ENCODE data around the gene RAD51D. TPM values are rescaled to one million over a fixed set of nuclear protein-coding genes. Genes with fewer than 3 reads are reported as not detected.
A peak's percentile ranks its signal among the peaks of the same experiment; 100 is the strongest.

The RAD51D gene
- total RNA-seq, 1 donor from 2014 or later = 11.1 TPM

GRCh38 chr17:35086931-35087573 is 32.6 kb downstream of the RAD51D start:
- Mint-ChIP-seq H3K36me3 (ENCODE audit: low read depth) (no peaks in the 10 kb centered on the region), H3K4me1 (ENCODE audit: low read depth) (peaks cover 43% of the 10 kb centered on the region), H3K27ac (ENCODE audit: unreplicated experiment) (peak overlapping the region; percentile 2), H3K4me3 (ENCODE audit: unreplicated experiment) (peak overlapping the region; percentile 94), H3K9me3 (ENCODE audit: low read depth) (no peaks in the 10 kb centered on the region), H3K27me3 (ENCODE audit: low read depth) (no peaks in the 10 kb centered on the region)
- no peak for DNase-seq (ENCODE audit: low spot score)
- TF ChIP-seq, protein P1, sequence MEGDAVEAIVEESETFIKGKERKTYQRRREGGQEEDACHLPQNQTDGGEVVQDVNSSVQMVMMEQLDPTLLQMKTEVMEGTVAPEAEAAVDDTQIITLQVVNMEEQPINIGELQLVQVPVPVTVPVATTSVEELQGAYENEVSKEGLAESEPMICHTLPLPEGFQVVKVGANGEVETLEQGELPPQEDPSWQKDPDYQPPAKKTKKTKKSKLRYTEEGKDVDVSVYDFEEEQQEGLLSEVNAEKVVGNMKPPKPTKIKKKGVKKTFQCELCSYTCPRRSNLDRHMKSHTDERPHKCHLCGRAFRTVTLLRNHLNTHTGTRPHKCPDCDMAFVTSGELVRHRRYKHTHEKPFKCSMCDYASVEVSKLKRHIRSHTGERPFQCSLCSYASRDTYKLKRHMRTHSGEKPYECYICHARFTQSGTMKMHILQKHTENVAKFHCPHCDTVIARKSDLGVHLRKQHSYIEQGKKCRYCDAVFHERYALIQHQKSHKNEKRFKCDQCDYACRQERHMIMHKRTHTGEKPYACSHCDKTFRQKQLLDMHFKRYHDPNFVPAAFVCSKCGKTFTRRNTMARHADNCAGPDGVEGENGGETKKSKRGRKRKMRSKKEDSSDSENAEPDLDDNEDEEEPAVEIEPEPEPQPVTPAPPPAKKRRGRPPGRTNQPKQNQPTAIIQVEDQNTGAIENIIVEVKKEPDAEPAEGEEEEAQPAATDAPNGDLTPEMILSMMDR (IDR thresholded peaks at IDR 0.05) = no peak

GRCh38 chr17:35086164-35086563 is 33.5 kb downstream of the RAD51D start:
- H3K36me3 Mint-ChIP-seq (ENCODE audit: low read depth) = no peaks in the 10 kb centered on the region
- H3K9me3 Mint-ChIP-seq (ENCODE audit: low read depth) = no peaks in the 10 kb centered on the region
- peaks cover 43% of the 10 kb centered on the region for H3K4me1 Mint-ChIP-seq (ENCODE audit: low read depth)
- H3K27ac Mint-ChIP-seq (ENCODE audit: unreplicated experiment) = no peak overlapping the region
- no peak overlapping the region for H3K4me3 Mint-ChIP-seq (ENCODE audit: unreplicated experiment)
- no peaks in the 10 kb centered on the region for H3K27me3 Mint-ChIP-seq (ENCODE audit: low read depth)
- DNase-seq (ENCODE audit: low spot score) = no peak
- TF ChIP-seq, protein P1 (IDR thresholded peaks at IDR 0.05) = no peak

DNA sequence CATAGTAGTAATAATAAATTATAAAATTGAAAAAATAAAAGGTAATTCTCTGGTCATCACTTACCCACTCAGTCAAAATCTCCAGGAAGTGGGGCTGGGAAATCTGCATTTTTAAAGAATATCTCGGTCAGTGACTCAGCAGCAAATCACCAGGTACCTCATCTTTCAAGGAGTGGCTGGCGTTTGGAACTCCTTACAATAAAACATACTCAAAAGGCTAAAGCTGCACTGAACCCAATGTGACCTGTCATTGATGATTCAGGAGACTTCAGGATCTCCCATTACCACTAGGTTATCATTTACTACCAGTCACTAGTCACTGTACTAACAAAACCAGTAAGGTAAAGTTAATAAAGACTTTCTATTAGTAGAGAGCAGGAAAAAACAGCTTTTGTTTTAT is 34.7 kb downstream of the RAD51D start:
- no peak overlapping the region for H3K4me3 Mint-ChIP-seq (ENCODE audit: unreplicated experiment)
- DNase-seq (ENCODE audit: low spot score) = no peak
- H3K27ac Mint-ChIP-seq (ENCODE audit: unreplicated experiment) = no peak overlapping the region
- H3K36me3 Mint-ChIP-seq (ENCODE audit: low read depth) = no peaks in the 10 kb centered on the region
- TF ChIP-seq, protein P1 (IDR thresholded peaks at IDR 0.05) = no peak
- peaks cover 41% of the 10 kb centered on the region for H3K4me1 Mint-ChIP-seq (ENCODE audit: low read depth)
- H3K9me3 Mint-ChIP-seq (ENCODE audit: low read depth) = no peaks in the 10 kb centered on the region
- H3K27me3 Mint-ChIP-seq (ENCODE audit: low read depth) = no peaks in the 10 kb centered on the region

GRCh38 chr17:35083071-35083470 is 36.6 kb downstream of the RAD51D start:
- Mint-ChIP-seq H3K4me1 (ENCODE audit: low read depth) (peaks cover 34% of the 10 kb centered on the region), H3K4me3 (ENCODE audit: unreplicated experiment) (no peak overlapping the region), H3K36me3 (ENCODE audit: low read depth) (no peaks in the 10 kb centered on the region), H3K27me3 (ENCODE audit: low read depth) (no peaks in the 10 kb centered on the region), H3K27ac (ENCODE audit: unreplicated experiment) (no peak overlapping the region), H3K9me3 (ENCODE audit: low read depth) (no peaks in the 10 kb centered on the region)
- TF ChIP-seq, protein P1 (IDR thresholded peaks at IDR 0.05) = no peak
- DNase-seq (ENCODE audit: low spot score) = no peak

GRCh38 chr17:35082073-35082657 is 37.5 kb downstream of the RAD51D start:
- DNase-seq (ENCODE audit: low spot score) = no peak
- Mint-ChIP-seq H3K27me3 (ENCODE audit: low read depth) (no peaks in the 10 kb centered on the region), H3K4me3 (ENCODE audit: unreplicated experiment) (no peak overlapping the region), H3K27ac (ENCODE audit: unreplicated experiment) (peak overlapping the region; percentile 42), H3K36me3 (ENCODE audit: low read depth) (no peaks in the 10 kb centered on the region), H3K9me3 (ENCODE audit: low read depth) (no peaks in the 10 kb centered on the region), H3K4me1 (ENCODE audit: low read depth) (peaks cover 25% of the 10 kb centered on the region)
- TF ChIP-seq, protein P1 (IDR thresholded peaks at IDR 0.05) = no peak
